ENCODE measurements around the gene CAPN14. TPM values are rescaled to one million over a fixed set of nuclear protein-coding genes. Genes with fewer than 3 reads are reported as not detected.

The CAPN14 gene
- total RNA-seq, 1 experiment from 2014 or later = not detected

DNA sequence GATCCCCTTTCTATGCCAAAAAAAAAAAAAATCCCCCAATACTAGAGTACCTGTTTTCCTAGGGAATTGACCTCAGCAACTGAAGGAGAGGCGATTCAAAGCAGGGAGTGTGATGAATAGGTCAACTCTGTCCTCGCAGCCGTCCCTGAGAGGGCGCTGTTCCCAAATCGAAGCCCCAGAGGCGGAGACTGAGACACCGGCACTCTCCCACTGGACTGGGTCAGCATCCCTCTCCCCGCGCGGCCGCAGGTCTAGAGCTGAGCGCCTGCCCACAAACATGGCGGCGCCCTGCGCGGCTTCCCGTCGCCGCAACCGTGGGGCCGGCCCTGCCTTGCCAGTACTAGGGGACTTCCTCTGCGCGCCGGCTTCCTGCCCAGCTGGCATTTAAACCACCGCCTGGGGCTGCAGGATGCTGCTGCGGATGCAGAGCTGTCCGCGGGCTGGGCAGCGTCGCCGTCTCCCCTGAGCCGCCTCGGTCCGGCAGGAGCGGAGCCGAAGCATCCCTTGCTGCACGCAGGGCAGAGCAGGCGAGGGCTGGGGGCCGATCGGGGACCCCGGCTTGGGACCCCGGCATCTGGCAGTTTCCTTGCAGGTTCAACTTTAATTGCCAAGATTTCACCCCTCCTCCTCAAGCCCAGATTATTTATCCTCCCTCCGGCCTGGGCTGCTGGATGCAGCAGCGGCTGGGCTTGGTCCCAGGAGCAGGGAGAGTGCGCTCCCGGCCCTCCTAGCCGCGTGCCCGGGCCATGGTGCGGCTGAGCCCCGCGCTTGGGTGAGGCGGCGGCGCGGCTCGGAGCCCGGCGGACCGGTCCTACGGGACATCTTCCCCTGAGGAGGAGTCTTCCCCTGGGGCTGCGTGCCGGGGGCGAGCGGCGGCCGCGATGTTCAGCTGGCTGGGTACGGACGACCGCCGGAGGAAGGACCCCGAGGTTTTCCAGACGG, 16.7 kb upstream of the CAPN14 start, which contains the start of gene EHD3:
Gene EHD3 (plus strand): TSS at position 412 of the 942 bp plus-strand sequence. CDS start 470 bp downstream, at position 882.
- ChIA-PET POLR2A (ENCODE audit: unreplicated experiment) (no interaction called here), CTCF (interaction anchor here (0.6 kb wide), 1 partner anchor 101 kb away, joined by 5 read pairs; no protein-coding TSS in a partner anchor)
- no peak within 1 kb of the TSS for H3K27ac ChIP-seq (ENCODE audit: low read length)
- peak within 1 kb of the TSS; percentile 89 for H2AFZ ChIP-seq (ENCODE audit: low read length)
- ATAC-seq = peak; percentile 98
- intact Hi-C loops (cut with micrococcal nuclease) = loop anchor here (1.0 to 10.0 kb wide), 4 partner anchors 91 to 291 kb away; partner anchors contain the start of gene XDH
- H3K9me2 ChIP-seq (replicated peaks; ENCODE audit: low read length) = no peaks in the 10 kb centered on the region
- peak within 1 kb of the TSS; percentile 70 for H3K4me3 ChIP-seq (ENCODE audit: low read length)
- H3K79me2 ChIP-seq (ENCODE audit: low read length) = no peaks in the 10 kb centered on the region
- no peaks in the 10 kb centered on the region for H3F3A ChIP-seq (ENCODE audit: low read length, unreplicated experiment)
- peak within 1 kb of the TSS; percentile 87 for H3K4me2 ChIP-seq (ENCODE audit: low read length)
- TF ChIP-seq EZH2 (IDR thresholded peaks at IDR 0.05; ENCODE audit: low read length, unreplicated experiment) (no peak), CTCF (conservative IDR thresholded peaks at IDR 0.05; ENCODE audit: low read depth, low read length) (peak; percentile 71), EZH2phosphoT487 (IDR thresholded peaks at IDR 0.05; ENCODE audit: borderline replicate concordance, low read length) (no peak)
- DNase-seq = peak; percentile 88
- BruUV-seq (replicated peaks) = no TSS peak
- H3K27me3 ChIP-seq (ENCODE audit: low read length) = no peaks in the 10 kb centered on the region
- H3K4me1 ChIP-seq (ENCODE audit: insufficient read depth, low read length) = peaks cover 7% of the 10 kb centered on the region; the same call in 1 of the 2 replicates
- H4K20me1 ChIP-seq (ENCODE audit: low read length) = no peaks in the 10 kb centered on the region
- no peaks in the 10 kb centered on the region for H3K36me3 ChIP-seq (ENCODE audit: low read depth, low read length)
- H3K9ac ChIP-seq (ENCODE audit: low read length) = peak within 1 kb of the TSS; percentile 40; the same call in 1 of the 2 replicates
- H3K9me3 ChIP-seq (ENCODE audit: low read length) = no peaks in the 10 kb centered on the region

- DNase-seq (peak; percentile 6), ATAC-seq (no peak)
- Histone ChIP-seq H3K4me2 (ENCODE audit: low read length) (peak overlapping the region; percentile 87), H4K20me1 (ENCODE audit: low read length) (no peaks in the 10 kb centered on the region), H2AFZ (ENCODE audit: low read length) (peak overlapping the region; percentile 89), H3K9me3 (ENCODE audit: low read length) (no peaks in the 10 kb centered on the region), H3F3A (ENCODE audit: low read length, unreplicated experiment) (no peaks in the 10 kb centered on the region), H3K36me3 (ENCODE audit: low read depth, low read length) (no peaks in the 10 kb centered on the region), H3K4me1 (ENCODE audit: insufficient read depth, low read length) (peaks cover 7% of the 10 kb centered on the region; the same call in 1 of the 2 replicates), H3K27ac (ENCODE audit: low read length) (no peak overlapping the region), H3K9me2 (replicated peaks; ENCODE audit: low read length) (no peaks in the 10 kb centered on the region), H3K79me2 (ENCODE audit: low read length) (no peaks in the 10 kb centered on the region), H3K27me3 (ENCODE audit: low read length) (no peaks in the 10 kb centered on the region), H3K4me3 (ENCODE audit: low read length) (peak overlapping the region; percentile 70), H3K9ac (ENCODE audit: low read length) (no peak overlapping the region)
- POLR2A ChIA-PET (ENCODE audit: unreplicated experiment) = no interaction called here
- intact Hi-C loops (cut with micrococcal nuclease) = loop anchor here (1.0 to 10.0 kb wide), 4 partner anchors 92 to 292 kb away; partner anchors contain the start of gene XDH
- BruUV-seq (replicated peaks) = no TSS peak
- no peak for TF ChIP-seq EZH2 (IDR thresholded peaks at IDR 0.05; ENCODE audit: low read length, unreplicated experiment)
- TF ChIP-seq CTCF (conservative IDR thresholded peaks at IDR 0.05; ENCODE audit: low read depth, low read length) = no peak
- TF ChIP-seq EZH2phosphoT487 (IDR thresholded peaks at IDR 0.05; ENCODE audit: borderline replicate concordance, low read length) = no peak
- CTCF ChIA-PET = no interaction called here
These were observed 15.9 kb upstream of the CAPN14 start for GRCh38 chr2:31233231-31233630.

Data from PC-3 (cell line).